CD4-positive, alpha-beta T cell treated with Interleukin-10 for 1 hour (primary cell): ENCODE measurements around the gene F2RL1.
A peak's percentile ranks its signal among the peaks of the same experiment; 100 is the strongest.
"Not testable (repeated sequence)": the region's sequence is repeated elsewhere in the genome, so short reads cannot be mapped to it uniquely, and the experiment has no call there.

Experiments used
- DNase-seq: peaks from one replicate; pipeline ENCODE4 v3.0.0-alpha.2; 2020

Gene F2RL1, protein sequence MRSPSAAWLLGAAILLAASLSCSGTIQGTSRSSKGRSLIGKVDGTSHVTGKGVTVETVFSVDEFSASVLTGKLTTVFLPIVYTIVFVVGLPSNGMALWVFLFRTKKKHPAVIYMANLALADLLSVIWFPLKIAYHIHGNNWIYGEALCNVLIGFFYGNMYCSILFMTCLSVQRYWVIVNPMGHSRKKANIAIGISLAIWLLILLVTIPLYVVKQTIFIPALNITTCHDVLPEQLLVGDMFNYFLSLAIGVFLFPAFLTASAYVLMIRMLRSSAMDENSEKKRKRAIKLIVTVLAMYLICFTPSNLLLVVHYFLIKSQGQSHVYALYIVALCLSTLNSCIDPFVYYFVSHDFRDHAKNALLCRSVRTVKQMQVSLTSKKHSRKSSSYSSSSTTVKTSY

DNA sequence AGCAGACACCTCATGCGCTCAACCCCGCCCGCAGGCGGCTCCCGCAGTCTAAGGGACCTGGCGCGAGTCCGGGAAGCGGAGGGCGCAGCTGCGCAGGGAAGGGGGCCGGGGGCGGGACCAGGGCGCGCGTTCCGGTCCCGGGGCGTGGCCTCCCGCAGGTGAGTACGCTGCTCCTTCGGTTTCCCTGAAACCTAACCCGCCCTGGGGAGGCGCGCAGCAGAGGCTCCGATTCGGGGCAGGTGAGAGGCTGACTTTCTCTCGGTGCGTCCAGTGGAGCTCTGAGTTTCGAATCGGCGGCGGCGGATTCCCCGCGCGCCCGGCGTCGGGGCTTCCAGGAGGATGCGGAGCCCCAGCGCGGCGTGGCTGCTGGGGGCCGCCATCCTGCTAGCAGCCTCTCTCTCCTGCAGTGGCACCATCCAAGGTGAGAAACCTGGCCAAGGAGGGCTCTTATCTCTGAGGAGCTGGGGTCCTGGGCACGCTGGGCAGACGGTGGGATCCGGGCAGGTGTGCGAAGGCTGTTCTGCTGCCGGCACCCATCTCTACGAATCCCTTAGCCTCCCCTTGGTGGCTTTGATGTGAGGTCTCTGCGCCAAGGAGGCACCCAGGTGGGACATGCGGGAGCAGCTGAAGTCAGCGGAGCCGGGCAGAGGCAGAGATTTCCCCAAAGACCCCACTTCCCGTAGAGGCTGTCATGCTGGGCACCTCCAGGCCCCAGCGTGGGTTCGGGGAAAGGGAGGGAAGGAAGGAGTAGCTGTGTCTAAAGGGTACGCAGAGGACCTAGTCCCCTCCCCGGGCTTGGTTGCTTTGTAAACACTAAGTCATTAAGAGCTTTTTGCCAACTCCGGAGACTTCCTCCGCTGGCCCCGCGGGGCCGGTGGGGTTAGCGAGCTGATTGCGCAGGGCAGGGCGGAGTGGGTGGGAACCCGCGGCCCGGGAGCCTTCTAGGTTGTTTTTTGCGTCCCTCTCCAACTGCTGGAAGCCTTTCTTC is at the start of gene F2RL1:
Gene F2RL1, plus strand, starts transcription at position 187 of the 988 bp plus-strand sequence. Its CDS starts 153 bp downstream, at position 340.
- DNase-seq: peak; percentile 55

DNA sequence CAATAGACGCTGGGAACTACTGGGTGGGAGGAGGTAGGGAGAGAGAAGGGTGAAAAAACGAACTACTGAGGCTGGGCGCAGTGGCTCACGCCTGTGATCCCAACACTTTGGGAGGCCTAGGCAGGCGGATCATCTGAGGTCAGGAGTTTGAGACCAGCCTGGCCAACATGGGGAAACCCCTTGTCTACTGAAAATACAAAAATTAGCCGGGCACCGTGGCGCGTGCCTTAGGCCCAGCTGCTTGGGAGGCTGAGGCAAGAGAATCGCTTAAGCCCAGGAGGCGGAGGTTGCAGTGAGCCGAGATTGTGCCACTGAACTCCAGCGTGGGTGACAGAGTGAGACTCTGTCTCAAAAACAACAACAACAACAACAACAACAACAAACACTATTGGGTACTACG is 47.8 kb upstream of the F2RL1 start:
- not testable (repeated sequence) for DNase-seq

DNA sequence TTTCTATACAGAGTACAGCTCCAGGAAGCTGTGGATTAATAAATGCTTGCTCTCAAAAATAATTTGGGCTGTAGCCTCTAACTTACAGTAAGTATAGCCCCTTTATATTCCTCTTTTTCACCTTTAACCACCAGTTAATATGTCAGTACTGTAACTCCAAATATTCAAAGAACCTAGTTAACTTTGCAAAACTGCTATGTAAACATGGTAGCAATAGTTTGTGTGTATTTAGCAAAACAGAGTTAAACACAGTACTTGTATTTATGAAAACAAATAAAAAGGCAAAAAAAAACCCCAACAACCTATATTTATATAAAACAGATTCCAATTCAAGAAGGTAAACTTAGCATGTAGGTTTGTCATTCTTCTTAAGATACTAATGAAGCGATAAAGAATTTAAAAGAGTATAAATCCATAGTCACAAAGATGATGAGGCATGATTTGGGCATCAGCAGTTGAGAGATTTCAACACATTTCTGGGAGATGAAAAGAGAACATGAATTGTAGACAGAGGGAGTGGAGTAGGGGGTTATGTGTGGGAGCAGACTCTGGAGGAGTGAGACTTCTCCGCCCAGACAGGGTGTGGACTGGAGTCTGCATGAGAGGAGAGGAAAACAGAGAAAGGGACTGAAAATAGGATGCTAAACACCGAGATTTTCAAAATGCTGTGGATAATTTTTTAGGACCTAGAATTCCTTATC is 47.0 kb upstream of the F2RL1 start:
- DNase-seq: no peak

DNA sequence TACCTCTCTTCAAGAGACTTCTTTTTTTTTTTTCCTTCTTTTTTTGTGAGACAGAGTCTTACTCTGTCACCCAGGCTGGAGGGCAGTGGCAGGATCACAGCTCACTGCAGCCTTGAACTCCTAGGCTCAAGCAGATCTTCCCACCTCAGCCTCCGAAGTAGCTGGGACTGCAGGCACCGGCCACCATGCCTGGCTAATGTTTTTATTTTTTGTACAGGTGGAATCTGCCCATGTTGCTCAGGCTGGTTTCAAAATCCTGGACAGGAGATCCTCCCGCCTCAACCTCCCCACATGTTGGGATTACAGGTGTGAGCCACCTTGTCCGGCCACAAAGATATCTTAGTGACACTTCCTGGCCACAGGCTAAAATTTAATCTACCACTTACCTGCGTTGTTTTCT is 42.9 kb upstream of the F2RL1 start:
- no peak for DNase-seq

DNA sequence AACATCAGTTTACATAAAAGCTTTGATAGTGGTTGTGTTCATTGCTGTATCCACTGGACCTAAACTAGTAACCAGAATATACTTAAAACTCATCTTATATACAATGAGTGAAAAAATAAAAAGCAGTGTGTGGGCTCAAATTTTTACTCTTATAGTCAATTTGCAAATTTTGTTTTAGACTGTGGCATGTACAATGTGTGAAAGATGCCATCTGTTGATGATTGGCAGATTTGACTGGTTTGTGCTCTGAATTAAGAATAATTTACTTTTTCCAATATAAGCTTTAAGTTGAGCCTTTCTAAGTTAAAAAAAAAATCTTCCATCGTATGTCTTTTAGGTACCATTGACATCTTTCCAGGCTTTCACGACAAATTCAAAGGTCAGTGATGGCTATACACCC is 42.4 kb upstream of the F2RL1 start:
- DNase-seq: no peak

DNA sequence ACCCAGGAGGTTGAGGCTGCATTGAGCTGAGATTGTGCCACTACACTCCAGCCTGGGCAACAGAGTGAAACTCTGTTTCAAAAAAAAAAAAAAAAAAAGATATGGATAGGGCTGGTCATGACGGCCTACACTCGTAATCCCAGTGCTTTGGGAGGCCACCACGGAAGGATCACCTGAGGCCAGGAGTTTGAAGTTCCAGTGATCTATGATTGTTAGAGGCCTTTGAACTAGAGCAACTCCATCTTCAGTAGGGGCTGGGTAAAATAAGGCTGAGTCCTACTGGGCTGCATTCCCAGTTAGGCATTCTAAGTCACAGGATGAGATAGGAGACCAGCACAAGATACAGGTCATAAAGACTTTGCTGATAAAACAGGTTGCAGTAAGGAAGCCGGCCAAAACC is 38.2 kb upstream of the F2RL1 start:
- not testable (repeated sequence) for DNase-seq

DNA sequence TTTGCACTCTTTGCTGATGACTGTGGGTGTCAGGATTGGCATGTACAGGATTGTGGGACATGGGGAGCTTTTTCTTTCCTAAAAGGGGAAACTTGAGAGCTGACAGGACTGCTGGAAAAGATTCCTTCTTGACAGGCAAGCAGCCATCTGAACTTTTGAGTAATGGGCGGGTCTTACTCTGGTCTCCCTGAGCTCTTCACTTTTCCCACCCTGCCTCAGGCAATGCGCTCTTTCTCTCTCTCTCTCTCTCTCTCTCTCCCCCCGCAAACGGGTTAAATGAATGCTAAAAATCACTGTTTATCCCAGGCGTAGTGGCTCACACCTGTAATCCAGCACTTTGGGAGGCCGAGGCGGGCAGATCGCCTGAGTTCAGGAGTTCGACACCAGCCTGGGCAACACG is 37.1 kb upstream of the F2RL1 start:
- DNase-seq: no peak

DNA sequence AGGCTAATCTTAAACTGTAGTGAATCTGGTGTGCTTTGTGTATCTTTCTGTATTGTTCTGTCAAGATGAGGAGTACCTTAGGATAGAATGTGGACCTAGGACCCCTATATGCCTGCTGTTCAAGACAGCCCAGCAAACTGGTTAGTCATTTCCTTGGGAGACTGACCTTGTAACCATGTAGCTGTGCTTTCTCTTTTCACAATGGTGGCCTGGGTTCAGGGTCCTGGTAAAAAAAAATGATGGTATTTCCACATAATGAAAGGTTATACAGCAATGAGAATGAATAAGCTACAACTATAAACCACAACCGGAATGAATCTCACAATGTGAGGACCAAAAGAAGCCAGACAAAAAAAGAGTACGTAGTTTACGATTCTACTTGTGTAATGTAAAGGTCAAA is 36.4 kb upstream of the F2RL1 start:
- no peak for DNase-seq

DNA sequence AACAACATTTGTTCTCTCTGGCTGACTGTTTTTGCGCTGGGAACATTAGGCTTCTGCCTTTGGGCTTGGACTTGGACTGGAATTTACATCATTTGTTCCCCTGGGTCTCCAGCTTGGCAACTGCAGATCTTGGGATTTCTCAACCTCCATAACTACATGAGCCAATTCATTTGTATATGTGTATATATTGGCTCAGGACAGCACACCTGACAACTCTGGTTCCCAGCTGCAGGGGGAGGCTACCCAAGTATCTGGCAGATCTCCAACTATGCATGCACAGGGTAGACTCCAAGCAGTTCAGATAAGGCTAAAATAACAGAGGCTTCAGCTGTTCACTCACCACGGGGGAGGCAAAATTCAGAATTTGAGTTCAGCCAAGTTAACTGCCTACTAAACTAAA is 31.6 kb upstream of the F2RL1 start:
- no peak for DNase-seq

DNA sequence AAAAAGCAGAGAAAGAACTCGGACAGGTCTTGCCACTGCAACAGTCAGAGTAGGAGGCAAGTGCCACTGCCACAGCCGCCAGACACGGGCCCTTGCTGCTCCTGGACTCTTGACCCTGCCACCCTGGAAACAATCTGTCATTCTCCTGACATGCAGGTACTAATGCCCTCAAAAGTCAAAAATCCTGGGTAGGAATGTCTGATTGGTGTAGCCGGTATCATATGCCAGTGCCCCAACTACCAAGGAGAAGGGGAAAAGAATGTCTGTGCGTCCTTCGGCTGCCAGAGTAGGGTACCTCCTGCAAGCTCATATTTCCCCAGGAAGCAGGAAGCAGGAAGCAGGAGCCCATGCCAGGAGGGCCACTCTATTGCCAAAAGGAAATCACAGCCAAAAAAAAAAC is 30.5 kb upstream of the F2RL1 start:
- DNase-seq: no peak

DNA sequence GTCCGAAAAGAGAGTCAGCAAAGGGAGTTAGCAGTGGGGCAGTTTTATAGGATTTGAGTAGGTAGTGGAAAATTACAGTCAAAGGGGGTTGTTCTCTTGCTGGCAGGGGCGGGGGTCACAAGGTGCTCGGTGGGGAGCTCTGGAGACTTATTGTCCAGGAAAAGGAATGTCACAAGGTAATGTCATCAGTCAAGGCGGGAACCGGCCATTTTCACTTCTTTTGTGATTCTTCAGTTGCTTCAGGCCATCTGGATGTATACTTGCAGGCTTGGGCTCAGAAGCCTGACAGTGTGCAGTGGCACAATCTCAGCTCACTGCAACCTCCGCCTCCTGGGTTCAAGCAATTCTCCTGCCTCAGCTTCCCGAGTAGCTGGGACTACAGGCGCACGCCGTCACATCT is 29.6 kb upstream of the F2RL1 start:
- DNase-seq: not testable (repeated sequence)

DNA sequence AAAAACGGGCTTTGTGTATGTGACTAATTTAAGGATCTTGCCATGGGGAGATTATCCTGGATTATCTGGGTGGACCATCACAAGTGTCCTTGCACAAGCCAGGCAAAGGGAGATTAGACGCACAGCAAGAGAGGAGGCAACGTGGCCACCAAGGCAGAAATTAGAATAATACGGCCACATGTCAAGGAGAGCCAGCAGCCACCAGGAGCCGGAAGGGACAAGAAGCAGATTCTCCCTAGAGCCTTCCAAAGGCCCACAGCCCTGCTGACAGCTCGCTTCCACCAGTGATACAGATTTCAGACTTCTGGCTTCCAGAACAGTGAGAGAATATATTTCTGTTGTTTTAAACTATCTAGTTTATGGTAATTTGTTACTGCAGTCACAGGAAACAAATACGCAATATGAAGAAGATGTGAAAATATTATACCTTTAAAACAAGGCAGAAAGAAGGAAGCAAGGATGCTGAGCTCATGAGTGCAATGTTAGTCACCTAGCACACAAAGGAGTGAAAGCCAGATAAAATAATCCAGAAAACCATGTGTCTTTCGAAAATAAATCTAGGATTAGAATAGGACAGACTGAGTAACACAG is 28.7 kb upstream of the F2RL1 start:
- DNase-seq: no peak

DNA sequence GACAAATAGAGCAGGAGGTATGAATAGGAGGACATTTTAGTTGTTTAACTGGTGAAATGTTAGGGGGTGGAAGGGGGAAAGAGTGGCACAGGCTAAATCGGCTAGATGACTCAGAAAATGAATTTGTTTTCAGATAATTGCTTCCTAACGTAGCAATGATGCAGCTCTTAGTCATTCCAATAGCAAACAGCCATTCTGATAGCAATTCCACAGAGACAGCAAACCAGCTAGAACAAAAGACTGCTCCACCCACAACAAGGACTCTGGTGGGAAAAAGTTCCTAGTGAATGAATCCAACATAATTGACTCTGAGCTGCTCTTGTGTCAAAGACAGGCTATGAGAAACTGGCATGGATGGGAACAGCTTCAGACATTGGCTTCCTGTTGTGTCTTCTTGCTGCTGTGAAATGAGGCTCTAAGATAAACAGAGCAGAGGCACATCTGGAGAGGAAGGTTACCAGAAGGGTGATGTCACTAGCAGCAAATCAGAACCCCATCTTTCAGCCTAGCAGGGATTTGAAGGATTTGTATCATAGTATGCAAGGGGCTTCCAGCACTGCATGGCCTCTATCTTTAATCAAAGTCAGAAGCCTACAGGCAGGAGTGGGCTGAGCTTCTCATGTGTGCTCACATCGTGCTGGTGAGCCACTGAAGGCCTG is 28.1 kb upstream of the F2RL1 start:
- peak; percentile 7 for DNase-seq

DNA sequence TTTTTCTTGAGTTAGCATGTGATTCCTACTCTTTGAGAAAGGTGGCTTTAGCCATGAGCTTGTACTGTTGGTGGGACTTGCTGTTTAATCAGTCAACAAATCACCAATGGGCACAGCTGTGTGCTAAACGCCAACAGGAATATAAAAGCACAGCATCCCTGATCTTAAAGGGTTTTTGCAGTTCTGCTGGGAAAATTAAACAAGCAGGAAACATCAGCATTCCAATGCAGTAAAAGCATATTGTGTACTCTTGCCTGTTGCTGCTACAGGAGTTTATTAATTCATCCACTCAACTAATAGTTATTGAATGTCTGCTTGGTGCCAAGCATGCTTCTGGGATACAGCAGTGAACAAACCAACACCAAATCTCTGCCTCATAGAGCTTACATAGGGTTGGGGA is 27.4 kb upstream of the F2RL1 start:
- DNase-seq: no peak

DNA sequence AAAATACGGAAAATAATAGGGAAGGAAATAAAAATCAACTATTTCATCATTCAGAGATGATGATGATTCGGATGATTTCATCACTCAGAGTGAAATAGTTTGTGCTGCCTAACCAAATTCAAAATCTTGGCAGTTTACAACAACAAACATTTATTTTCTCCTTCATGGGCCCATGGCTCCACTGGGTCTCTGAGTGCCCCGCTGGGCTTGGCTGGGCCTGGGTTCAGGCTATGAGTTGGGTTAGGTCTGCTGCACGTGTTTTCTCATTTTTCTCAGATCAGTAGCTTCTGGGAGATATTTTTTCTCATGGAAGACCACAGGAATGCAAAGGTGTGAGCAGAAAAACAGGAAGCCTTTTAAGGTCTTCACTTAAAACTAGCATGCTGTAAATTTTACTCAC is 24.0 kb upstream of the F2RL1 start:
- no peak for DNase-seq

DNA sequence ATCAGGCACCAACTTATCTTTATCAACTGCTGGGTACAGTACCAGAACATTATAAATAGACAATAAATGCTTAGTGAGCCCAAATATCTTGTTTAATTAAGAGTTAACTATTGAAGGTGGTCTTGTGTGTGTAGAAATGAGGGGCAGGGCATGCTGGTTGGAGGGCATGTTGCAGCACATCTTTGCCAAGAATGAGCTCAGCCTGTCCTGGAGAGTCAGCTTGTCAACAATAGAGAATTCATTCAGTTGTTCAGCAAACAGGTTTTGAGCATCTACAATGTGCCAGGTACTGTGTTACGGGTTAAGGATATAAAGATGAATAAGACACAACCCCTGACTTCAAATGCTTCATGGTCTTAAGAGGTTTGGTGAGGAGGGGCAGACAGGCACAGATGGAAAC is 19.2 kb upstream of the F2RL1 start:
- no peak for DNase-seq

DNA sequence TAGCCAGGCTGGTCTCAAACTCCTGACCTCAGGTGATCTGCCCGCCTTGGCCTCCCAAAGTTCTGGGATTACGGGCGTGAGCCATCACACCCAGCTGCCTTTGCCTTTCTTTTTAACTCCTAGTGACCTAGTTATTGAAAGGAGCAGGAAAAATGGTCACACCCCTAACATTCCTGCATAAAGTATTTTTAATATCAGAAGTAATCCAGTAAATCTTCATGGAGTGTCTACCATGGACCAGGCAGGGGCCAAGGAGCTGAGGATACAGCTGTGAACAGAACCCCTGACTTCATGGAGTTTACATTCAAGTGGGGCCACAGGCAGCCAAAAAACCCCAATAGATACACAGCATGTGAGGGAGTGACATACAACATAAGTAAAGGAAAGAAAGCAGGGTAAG is 18.3 kb upstream of the F2RL1 start:
- no peak for DNase-seq

DNA sequence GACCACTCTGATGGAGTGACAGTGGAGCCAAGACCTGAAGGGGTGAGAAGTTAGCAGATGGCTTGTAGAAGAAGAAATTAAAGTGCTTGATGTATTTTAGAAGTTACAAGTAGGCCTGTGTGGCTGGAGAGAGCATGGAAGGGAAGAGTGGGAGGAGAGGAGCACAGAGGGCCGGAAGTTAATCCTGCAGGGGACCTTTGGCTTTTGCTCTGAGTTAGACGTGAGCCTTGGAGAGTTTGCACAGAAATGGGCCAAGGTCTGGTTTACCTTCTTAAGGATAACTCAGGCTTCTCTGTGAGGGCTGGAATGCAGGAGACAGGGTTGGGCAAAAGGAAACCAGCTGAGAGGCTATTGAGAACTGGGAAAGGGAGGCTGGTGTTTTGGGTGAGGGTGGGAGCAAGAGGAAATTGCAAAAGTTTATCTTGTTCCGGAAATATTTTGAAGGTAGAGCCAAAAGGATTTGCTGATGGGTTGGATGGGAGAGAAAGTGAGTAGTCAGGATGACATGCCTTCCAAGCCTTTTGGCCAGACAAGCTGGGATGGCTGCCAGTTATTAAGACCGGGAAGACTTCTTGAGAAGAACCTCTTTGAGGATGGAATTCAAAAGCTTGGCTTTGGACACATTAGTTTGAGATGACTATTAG is 17.5 kb upstream of the F2RL1 start:
- DNase-seq: no peak

DNA sequence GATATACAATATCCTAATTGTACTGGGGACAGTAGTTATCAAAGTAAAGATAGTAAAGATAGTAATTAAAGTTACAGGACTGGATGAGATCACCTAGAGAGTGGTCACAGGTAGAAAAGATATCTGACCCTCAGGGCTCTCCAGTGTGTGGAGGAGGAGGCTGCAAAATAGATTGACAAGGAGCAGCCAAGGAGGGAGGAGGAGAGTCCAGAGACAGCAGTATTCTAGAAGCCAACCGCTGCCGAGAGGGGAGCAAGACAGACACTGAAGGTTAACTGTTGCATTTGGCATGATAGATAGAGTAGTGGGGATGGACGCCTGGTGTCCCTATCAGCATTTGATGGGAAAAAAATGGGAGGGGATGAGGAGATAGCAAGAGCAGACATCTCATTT is 17.0 kb upstream of the F2RL1 start:
- no peak for DNase-seq

DNA sequence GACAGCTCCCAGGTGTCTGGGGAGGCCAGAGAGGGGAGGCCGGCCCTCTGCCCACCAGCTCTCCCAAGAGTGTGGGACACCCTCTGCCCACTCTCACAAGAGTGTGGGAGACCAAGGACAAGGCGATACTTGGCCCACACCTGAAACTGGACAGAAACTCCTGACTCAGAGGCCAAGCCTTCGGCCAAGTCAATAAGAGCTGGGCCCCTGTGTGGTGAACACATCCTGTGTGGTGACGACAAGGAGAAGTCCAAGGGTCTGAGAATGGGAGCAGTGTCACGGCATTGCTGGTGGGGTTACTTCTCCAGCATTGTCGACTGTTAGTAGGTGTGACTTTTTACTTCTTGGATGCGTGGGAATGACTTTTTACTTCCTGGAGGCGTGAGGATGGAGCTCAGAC is 14.6 kb upstream of the F2RL1 start:
- no peak for DNase-seq

DNA sequence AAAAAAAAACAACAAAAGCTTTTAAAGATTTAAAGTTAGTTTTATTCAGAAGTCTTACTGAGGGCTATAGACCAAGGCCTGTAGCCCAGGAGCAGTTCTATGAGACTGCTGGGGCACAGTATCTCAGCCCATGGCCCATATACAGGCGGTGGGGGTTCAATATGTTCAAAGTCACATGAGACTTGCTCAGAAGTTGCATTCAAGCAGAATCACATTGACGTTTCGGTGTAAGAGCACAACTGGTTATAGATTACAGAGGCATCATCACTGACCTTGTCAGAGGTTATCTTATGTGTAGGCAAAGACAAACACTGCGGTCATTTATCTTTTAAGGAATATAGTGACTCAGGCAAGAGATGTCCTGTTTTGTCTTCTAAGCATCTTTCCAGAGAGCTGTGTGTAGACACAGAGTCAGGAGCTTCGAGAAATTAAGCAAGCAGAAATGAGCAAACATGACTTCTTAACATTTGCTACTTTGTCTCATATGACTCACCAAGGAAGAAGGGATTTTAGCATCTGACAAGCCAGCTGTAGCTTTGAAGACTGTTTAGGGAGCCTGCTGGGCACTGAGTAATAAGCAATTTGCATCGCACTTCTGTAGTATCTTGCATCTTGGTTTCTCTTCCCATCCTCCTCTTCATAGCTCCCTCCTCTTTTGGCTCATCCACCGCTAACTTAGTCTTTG is 12.9 kb upstream of the F2RL1 start:
- no peak for DNase-seq
